HG03097 (cell line): ENCODE results near the gene NMD3.

Source experiments
- ATAC-seq: cut with Tn5 transposase; IDR thresholded peaks from one replicate; pipeline ENCODE4 v1.9.1; 2021; ENCODE audit not compliant: unreplicated experiment, low FRiP score

The NMD3 gene

GRCh38 chr3:161230621-161231171 lies 9.6 kb downstream of the NMD3 start:
- ATAC-seq: no peak

GRCh38 chr3:161231861-161232260 lies 10.8 kb downstream of the NMD3 start:
- no peak for ATAC-seq

GRCh38 chr3:161233557-161233956 lies 12.4 kb downstream of the NMD3 start:
- ATAC-seq: no peak

- no peak for ATAC-seq
Observed at GRCh38 chr3:161236240-161236639, 15.1 kb downstream of the NMD3 start.

GRCh38 chr3:161239700-161240099 lies 18.6 kb downstream of the NMD3 start:
- no peak for ATAC-seq

- ATAC-seq: no peak
Observed at GRCh38 chr3:161244538-161244937, 23.4 kb downstream of the NMD3 start.

- ATAC-seq: no peak
Observed at GRCh38 chr3:161247049-161247448, 25.9 kb downstream of the NMD3 start.

- no peak for ATAC-seq
Observed at GRCh38 chr3:161250116-161250515, 29.0 kb downstream of the NMD3 start.

GRCh38 chr3:161251716-161252115 lies 30.6 kb downstream of the NMD3 start:
- no peak for ATAC-seq

- no peak for ATAC-seq
Observed at GRCh38 chr3:161252143-161252542, 31.0 kb downstream of the NMD3 start.

GRCh38 chr3:161253711-161254110 lies 32.6 kb downstream of the NMD3 start:
- ATAC-seq: no peak

- no peak for ATAC-seq
Observed at GRCh38 chr3:161254861-161255260, 33.8 kb downstream of the NMD3 start.

GRCh38 chr3:161263057-161263456 lies 41.9 kb downstream of the NMD3 start:
- ATAC-seq: no peak

GRCh38 chr3:161264852-161265251 lies 43.7 kb downstream of the NMD3 start:
- no peak for ATAC-seq

- ATAC-seq: no peak
Observed at GRCh38 chr3:161265916-161266571, 44.9 kb downstream of the NMD3 start.

- ATAC-seq: no peak
Observed at GRCh38 chr3:161266731-161267150, 45.6 kb downstream of the NMD3 start.

GRCh38 chr3:161267646-161268045 lies 46.5 kb downstream of the NMD3 start:
- no peak for ATAC-seq

GRCh38 chr3:161268601-161269000 lies 47.5 kb downstream of the NMD3 start:
- ATAC-seq: no peak

- ATAC-seq: no peak
Observed at GRCh38 chr3:161270991-161271390, 49.9 kb downstream of the NMD3 start.

- no peak for ATAC-seq
Observed at GRCh38 chr3:161271646-161272045, 50.5 kb downstream of the NMD3 start.

- ATAC-seq: no peak
Observed at GRCh38 chr3:161272524-161272923, 51.4 kb downstream of the NMD3 start.

- no peak for ATAC-seq
Observed at GRCh38 chr3:161273589-161274218, 52.6 kb downstream of the NMD3 start.
